ENCODE data around the gene CDC42BPB. TPM values are rescaled to one million over a fixed set of nuclear protein-coding genes. Genes with fewer than 3 reads are reported as not detected.

Gene CDC42BPB
- total RNA-seq, 1 experiment from 2014 or later: 103 TPM

DNA sequence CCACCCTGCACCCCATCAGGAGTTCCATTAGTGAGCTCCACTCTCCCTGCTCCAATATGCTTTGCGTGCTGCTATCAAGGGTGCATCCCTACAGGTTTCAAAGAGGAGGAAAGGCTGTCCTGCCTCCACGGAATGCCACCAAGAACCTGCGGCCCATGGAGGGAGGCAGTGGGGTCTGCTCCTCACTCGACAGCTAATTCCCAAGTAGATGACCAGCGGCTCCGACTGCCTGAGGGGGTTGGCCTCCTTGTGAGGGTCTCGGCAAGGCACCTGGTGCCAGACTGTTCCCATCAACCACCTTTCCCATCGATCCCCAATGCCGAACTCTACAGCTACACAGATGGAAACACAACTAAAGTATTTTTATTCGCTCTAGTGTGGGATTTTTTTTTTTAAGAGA, 98.9 kb downstream of the CDC42BPB start:
- TF ChIP-seq, protein P1, sequence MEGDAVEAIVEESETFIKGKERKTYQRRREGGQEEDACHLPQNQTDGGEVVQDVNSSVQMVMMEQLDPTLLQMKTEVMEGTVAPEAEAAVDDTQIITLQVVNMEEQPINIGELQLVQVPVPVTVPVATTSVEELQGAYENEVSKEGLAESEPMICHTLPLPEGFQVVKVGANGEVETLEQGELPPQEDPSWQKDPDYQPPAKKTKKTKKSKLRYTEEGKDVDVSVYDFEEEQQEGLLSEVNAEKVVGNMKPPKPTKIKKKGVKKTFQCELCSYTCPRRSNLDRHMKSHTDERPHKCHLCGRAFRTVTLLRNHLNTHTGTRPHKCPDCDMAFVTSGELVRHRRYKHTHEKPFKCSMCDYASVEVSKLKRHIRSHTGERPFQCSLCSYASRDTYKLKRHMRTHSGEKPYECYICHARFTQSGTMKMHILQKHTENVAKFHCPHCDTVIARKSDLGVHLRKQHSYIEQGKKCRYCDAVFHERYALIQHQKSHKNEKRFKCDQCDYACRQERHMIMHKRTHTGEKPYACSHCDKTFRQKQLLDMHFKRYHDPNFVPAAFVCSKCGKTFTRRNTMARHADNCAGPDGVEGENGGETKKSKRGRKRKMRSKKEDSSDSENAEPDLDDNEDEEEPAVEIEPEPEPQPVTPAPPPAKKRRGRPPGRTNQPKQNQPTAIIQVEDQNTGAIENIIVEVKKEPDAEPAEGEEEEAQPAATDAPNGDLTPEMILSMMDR (conservative IDR thresholded peaks at IDR 0.05): no peak
- Histone ChIP-seq H3K9ac (ENCODE audit: extremely low read depth, insufficient read length, low read length) (no peak overlapping the region), H3K4me2 (ENCODE audit: insufficient read depth, insufficient read length, low read length) (no peak overlapping the region), H2BK120ac (ENCODE audit: low read depth, low read length, poor library complexity, severe bottlenecking) (no peak overlapping the region), H3K18ac (ENCODE audit: insufficient read length, low read depth, low read length) (no peak overlapping the region), H4K91ac (ENCODE audit: insufficient read length, low read depth, low read length) (no peak overlapping the region), H3K79me1 (ENCODE audit: insufficient read depth, low read depth, low read length, poor library complexity, severe bottlenecking) (no peaks in the 10 kb centered on the region), H4K5ac (ENCODE audit: insufficient read length, low read depth, low read length) (no peak overlapping the region), H2AFZ (ENCODE audit: low read length) (no peak overlapping the region), H3K14ac (ENCODE audit: insufficient read depth, low read length) (no peak overlapping the region), H3K56ac (ENCODE audit: insufficient read length, low read depth, low read length) (no peak overlapping the region), H3K23ac (ENCODE audit: insufficient read length, low read depth, low read length) (no peak overlapping the region), H2BK15ac (ENCODE audit: low read depth, low read length) (no peak overlapping the region), H3K9me3 (ENCODE audit: control insufficient read depth, low read depth, low read length) (no peaks in the 10 kb centered on the region), H3K79me2 (ENCODE audit: insufficient read depth, low read length) (no peaks in the 10 kb centered on the region), H4K20me1 (ENCODE audit: control insufficient read depth, insufficient read depth, insufficient read length) (no peaks in the 10 kb centered on the region), H3K4ac (ENCODE audit: low read depth, low read length) (no peak overlapping the region), H3T11ph (ENCODE audit: low read length) (no peak overlapping the region), H4K8ac (replicated peaks; ENCODE audit: insufficient read length, low read depth, low read length) (no peak overlapping the region), H2BK20ac (ENCODE audit: low read depth, low read length, poor library complexity, severe bottlenecking) (no peak overlapping the region), H2BK5ac (ENCODE audit: insufficient read length, low read length) (no peak overlapping the region), H3K4me1 (ENCODE audit: insufficient read depth, low read length) (no peaks in the 10 kb centered on the region), H3K27me3 (ENCODE audit: insufficient read depth, low read length) (no peaks in the 10 kb centered on the region), H3K27ac (ENCODE audit: insufficient read length, low read depth, low read length) (no peak overlapping the region), H3K23me2 (ENCODE audit: insufficient read length, low read depth, low read length, poor library complexity, severe bottlenecking) (no peaks in the 10 kb centered on the region), H2BK12ac (ENCODE audit: insufficient read length, low read depth, low read length) (no peak overlapping the region), H2AK5ac (ENCODE audit: insufficient read length, low read length) (no peak overlapping the region)
- no peak overlapping the region for H3K27ac Mint-ChIP-seq
- no peaks in the 10 kb centered on the region for H3K9me3 Mint-ChIP-seq
- WGBS (ENCODE audit: extremely low coverage, insufficient read length, low lambda C conversion rate): no CpG with 5 or more reads among the region's 10 CpGs
- no peak for DNase-seq
- peaks cover 32 to 88% (median 86%) of the 10 kb centered on the region in 3 experiments; a peak in 6 of 7 replicates for H3K36me3 Mint-ChIP-seq (ENCODE audit: insufficient read depth in 1 of 3, low read depth in 3 of 3)
- no peaks in the 10 kb centered on the region for H3K27me3 Mint-ChIP-seq (ENCODE audit: low read depth)
- H3K4me1 Mint-ChIP-seq: peaks cover 0 to 6% of the 10 kb centered on the region in 2 experiments; a peak in 1 of 4 replicates
- H3K4me3 Mint-ChIP-seq: no peak overlapping the region

All from H9 (cell line).